ENCODE results near the gene TMEM163.

TMEM163 gene

DNA sequence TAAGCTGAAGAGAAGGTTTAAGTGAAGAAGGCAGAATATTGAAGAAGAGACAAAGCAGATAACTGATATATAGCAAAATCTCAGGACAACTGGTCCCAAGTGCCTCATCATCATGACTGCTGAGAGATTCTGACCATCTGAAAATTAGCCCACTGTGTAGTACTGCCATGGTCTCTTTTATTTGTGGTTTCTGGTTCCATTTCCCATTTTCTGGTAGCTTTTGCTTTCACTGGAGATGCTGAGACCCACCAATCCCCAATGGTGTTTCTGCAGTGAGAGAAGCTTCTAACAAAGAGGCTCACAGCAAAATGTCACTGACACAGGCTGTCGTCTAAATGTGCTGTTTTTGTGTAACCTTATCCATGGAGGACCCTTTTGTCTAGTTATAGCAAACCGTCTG, 79.5 kb downstream of the TMEM163 start:
- H3K27me3 ChIP-seq (ENCODE audit: insufficient read depth, low read length): no peaks in the 10 kb centered on the region
- no peaks in the 10 kb centered on the region for H3K36me3 ChIP-seq (ENCODE audit: insufficient read depth, low read length)
- H2AFZ ChIP-seq (ENCODE audit: low read length): no peak overlapping the region
- H3K9ac ChIP-seq (ENCODE audit: low read length): no peak overlapping the region
- no peak overlapping the region for H3K4me3 ChIP-seq (ENCODE audit: low read depth, low read length, poor library complexity, severe bottlenecking)
- H3K79me2 ChIP-seq (ENCODE audit: insufficient read depth, low read length): no peaks in the 10 kb centered on the region
- H3K4me1 ChIP-seq (ENCODE audit: insufficient read depth, low read length, severe bottlenecking): no peaks in the 10 kb centered on the region
- H4K20me1 ChIP-seq (ENCODE audit: insufficient read depth, low read length): no peaks in the 10 kb centered on the region
- no peaks in the 10 kb centered on the region for H3K9me3 ChIP-seq (ENCODE audit: low read length)
- no peak overlapping the region for H3K4me2 ChIP-seq (ENCODE audit: low read length)
- no peaks in the 10 kb centered on the region for H3K9me2 ChIP-seq (ENCODE audit: low read depth, low read length)
- H3F3A ChIP-seq (ENCODE audit: insufficient read depth, low read length): no peaks in the 10 kb centered on the region
- H3K27ac ChIP-seq (ENCODE audit: low read depth, low read length, poor library complexity, severe bottlenecking): no peak overlapping the region
- TF ChIP-seq EZH2 (IDR thresholded peaks at IDR 0.05; ENCODE audit: borderline replicate concordance, low read length) (no peak), CTCF (IDR thresholded peaks at IDR 0.05; ENCODE audit: low read length) (no peak)

GRCh38 chr2:134636714-134637113, 82.1 kb downstream of the TMEM163 start:
- Histone ChIP-seq H3K4me1 (ENCODE audit: insufficient read depth, low read length, severe bottlenecking) (no peaks in the 10 kb centered on the region), H3K36me3 (ENCODE audit: insufficient read depth, low read length) (no peaks in the 10 kb centered on the region), H3F3A (ENCODE audit: insufficient read depth, low read length) (no peaks in the 10 kb centered on the region), H3K9me3 (ENCODE audit: low read length) (no peaks in the 10 kb centered on the region), H3K27me3 (ENCODE audit: insufficient read depth, low read length) (no peaks in the 10 kb centered on the region), H3K4me2 (ENCODE audit: low read length) (no peak overlapping the region), H3K79me2 (ENCODE audit: insufficient read depth, low read length) (no peaks in the 10 kb centered on the region), H2AFZ (ENCODE audit: low read length) (no peak overlapping the region), H3K4me3 (ENCODE audit: low read depth, low read length, poor library complexity, severe bottlenecking) (no peak overlapping the region), H3K9ac (ENCODE audit: low read length) (no peak overlapping the region), H3K9me2 (ENCODE audit: low read depth, low read length) (no peaks in the 10 kb centered on the region), H4K20me1 (ENCODE audit: insufficient read depth, low read length) (no peaks in the 10 kb centered on the region), H3K27ac (ENCODE audit: low read depth, low read length, poor library complexity, severe bottlenecking) (no peak overlapping the region)
- TF ChIP-seq CTCF (IDR thresholded peaks at IDR 0.05; ENCODE audit: low read length) (no peak), EZH2 (IDR thresholded peaks at IDR 0.05; ENCODE audit: borderline replicate concordance, low read length) (no peak)

DNA sequence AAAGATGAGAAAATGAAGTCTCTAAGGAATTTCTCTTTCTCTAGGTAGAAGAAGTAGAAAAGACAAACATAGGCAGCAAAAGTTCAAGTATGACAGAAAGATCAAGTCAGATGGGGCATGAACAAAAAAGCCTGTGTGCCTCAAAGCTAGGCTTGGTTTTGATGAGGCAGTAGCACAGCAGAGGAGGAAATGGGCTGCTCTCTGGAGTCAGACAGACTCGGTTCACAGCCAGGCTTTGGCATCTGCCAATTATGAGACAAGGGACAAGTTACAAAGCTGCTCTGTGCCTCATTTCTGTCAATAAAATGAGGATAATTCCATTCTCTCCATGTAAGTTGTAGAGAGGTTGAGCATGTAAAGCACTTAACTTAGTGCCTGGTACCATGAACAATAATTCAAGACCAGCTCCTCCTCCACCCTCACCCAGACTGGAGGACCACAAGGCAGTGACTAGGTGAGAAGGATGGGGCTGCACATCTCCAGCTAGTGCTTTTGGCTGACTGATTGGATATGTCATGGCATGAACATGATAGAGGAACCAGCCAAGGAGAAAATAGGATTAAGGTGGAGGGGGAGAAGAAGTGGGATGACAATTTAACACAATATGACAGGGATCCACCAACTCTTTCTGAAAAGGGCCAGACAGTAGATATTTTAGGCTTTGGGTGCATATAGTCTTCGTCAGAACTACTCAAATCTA, 84.6 kb downstream of the TMEM163 start:
- Histone ChIP-seq H3K4me3 (ENCODE audit: low read depth, low read length, poor library complexity, severe bottlenecking) (no peak overlapping the region), H3K36me3 (ENCODE audit: insufficient read depth, low read length) (no peaks in the 10 kb centered on the region), H2AFZ (ENCODE audit: low read length) (no peak overlapping the region), H3K27me3 (ENCODE audit: insufficient read depth, low read length) (no peaks in the 10 kb centered on the region), H4K20me1 (ENCODE audit: insufficient read depth, low read length) (no peaks in the 10 kb centered on the region), H3K9me2 (ENCODE audit: low read depth, low read length) (no peaks in the 10 kb centered on the region), H3K9me3 (ENCODE audit: low read length) (no peaks in the 10 kb centered on the region), H3F3A (ENCODE audit: insufficient read depth, low read length) (no peaks in the 10 kb centered on the region), H3K4me2 (ENCODE audit: low read length) (no peak overlapping the region), H3K27ac (ENCODE audit: low read depth, low read length, poor library complexity, severe bottlenecking) (no peak overlapping the region), H3K9ac (ENCODE audit: low read length) (no peak overlapping the region), H3K4me1 (ENCODE audit: insufficient read depth, low read length, severe bottlenecking) (no peaks in the 10 kb centered on the region), H3K79me2 (ENCODE audit: insufficient read depth, low read length) (no peaks in the 10 kb centered on the region)
- TF ChIP-seq CTCF (IDR thresholded peaks at IDR 0.05; ENCODE audit: low read length): no peak
- no peak for TF ChIP-seq EZH2 (IDR thresholded peaks at IDR 0.05; ENCODE audit: borderline replicate concordance, low read length)

All from OCI-LY1 (cell line).